NCI-H1105 (cell line): ENCODE data around the gene GPR85.
"Not testable (repeated sequence)": the region's sequence is repeated elsewhere in the genome, so short reads cannot be mapped to it uniquely, and the experiment has no call there.

Experiments
- DNase-seq: peaks from one replicate; lab custom pipeline; 2025; lab: John Stamatoyannopoulos, UW

The GPR85 gene

GRCh38 chr7:113084496-113085172 is 2.0 kb downstream of the GPR85 start:
- DNase-seq, result no peak

GRCh38 chr7:113083816-113084495 is 2.7 kb downstream of the GPR85 start:
- DNase-seq, result no peak

GRCh38 chr7:113083132-113083815 is 3.4 kb downstream of the GPR85 start:
- no peak for DNase-seq

GRCh38 chr7:113078331-113078730 is 8.3 kb downstream of the GPR85 start:
- no peak for DNase-seq

- no peak for DNase-seq
Measured at GRCh38 chr7:113076703-113077102, 9.9 kb downstream of the GPR85 start.

GRCh38 chr7:113071465-113071864 is 15.2 kb downstream of the GPR85 start:
- DNase-seq, result no peak

GRCh38 chr7:113062499-113062898 is 24.1 kb downstream of the GPR85 start:
- DNase-seq, result no peak

GRCh38 chr7:113060100-113060499 is 26.5 kb downstream of the GPR85 start:
- DNase-seq, result no peak

GRCh38 chr7:113054938-113055337 is 31.7 kb downstream of the GPR85 start:
- DNase-seq, result no peak

- not testable (repeated sequence) for DNase-seq
Measured at GRCh38 chr7:113054272-113054671, 32.4 kb downstream of the GPR85 start.

GRCh38 chr7:113049221-113049620 is 37.4 kb downstream of the GPR85 start:
- DNase-seq, result not testable (repeated sequence)

GRCh38 chr7:113046453-113046852 is 40.2 kb downstream of the GPR85 start:
- no peak for DNase-seq

GRCh38 chr7:113045379-113045778 is 41.2 kb downstream of the GPR85 start:
- DNase-seq, result no peak

GRCh38 chr7:113044394-113044793 is 42.2 kb downstream of the GPR85 start:
- DNase-seq, result no peak

- no peak for DNase-seq
Measured at GRCh38 chr7:113040849-113041248, 45.8 kb downstream of the GPR85 start.

- no peak for DNase-seq
Measured at GRCh38 chr7:113033959-113034358, 52.7 kb downstream of the GPR85 start.
